ENCODE measurements around the gene GRAMD1A.

Gene GRAMD1A

DNA sequence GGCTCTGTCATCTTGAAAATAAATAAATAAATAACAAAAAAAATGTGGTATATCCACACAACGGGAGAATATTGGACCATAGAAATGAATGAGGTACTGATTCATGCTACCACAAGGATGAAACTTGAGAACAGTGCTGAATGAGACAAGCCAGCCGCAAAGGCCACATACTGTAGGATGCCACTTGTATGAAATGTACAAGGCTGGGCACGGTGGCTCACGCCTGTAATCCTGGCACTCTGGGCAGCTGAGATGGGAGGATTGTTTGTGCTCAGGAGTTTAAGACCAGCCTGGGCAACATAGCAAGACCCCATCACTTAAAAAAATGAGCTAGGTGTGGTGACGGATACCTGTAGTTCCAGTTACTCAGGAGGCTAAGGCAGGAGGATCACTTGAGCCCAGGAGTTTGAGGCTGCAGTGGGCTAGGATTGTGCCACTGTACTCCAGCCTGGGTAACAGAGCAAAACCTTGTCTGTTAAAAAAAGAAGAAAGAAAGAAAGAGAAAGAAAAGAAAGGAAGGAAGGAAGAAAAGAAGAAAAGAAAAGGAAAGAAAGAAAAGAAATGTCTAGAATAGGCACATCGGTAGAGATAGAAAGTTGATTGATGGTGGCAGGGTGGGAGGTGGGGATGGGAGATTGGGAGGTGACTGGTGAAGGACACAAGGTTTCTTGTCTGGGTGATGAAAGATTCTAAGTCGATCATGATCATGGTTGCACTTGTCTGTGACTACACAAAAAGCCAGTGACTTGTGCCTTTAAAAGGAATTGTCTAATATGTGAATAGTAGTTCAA, 61.7 kb downstream of the GRAMD1A start:
- no peak overlapping the region for H3K27ac ChIP-seq
- H3K4me3 ChIP-seq = no peak overlapping the region

DNA sequence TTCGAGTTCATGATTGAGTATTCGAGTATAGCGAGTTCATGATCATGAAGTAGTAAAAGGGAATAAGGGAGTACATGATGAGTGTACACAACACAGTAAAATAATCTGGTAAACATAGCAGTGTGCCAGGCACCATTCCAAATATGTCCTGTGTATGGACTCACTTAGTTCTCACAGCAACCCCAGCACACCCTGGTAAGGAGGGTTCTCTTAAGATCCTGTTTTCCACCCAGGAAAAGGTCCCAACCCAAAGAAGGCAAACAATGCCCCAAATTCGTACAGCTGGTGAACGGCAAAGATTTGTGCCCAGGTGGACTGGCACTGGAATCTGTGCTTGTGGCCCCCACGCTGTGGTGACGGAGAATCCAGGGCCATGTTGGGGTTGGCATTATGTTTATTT, 62.8 kb downstream of the GRAMD1A start:
- H3K27ac ChIP-seq = no peak overlapping the region
- no peak overlapping the region for H3K4me3 ChIP-seq

DNA sequence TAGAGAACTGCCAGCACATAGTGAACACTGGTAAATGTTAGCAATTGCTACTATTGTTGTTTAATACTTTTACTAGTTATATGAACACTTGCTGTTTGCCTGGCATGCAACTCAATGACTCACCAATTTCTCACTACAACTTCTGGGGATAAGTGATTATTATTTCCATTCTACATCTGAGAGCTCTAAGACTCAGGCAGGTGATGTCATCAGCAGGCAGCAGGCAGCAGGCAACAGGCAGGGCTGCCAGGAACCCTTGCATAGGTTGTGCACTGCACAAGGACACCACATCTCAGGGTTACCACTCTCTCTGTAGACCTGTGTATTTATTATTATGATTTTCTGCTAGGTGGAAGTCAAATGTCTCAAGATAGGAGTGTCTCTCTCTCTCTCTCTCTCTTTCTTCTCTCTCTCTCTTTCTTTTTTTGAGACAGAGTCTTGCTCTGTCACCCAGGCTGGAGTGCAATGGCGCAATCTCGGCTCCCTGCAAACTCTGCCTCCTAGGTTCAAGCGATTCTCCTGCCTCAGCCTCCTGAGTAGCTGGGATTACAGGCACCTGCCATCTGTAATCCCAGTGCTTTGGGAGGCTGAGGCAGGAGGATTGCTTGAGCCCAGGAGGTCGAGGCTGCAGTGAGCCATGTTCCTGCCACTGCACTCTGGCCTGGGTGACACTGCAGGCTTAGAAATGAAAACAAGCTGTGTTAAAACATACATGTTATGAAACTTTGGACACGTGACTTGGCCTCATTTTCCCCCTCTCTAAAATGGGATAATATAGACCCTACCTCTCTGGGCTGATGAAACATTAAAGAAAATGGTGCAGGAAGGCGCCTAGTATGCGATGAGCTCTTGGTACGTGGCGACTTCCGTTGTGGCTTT, 64.1 kb downstream of the GRAMD1A start:
- H3K4me3 ChIP-seq = no peak overlapping the region
- H3K27ac ChIP-seq = no peak overlapping the region

DNA sequence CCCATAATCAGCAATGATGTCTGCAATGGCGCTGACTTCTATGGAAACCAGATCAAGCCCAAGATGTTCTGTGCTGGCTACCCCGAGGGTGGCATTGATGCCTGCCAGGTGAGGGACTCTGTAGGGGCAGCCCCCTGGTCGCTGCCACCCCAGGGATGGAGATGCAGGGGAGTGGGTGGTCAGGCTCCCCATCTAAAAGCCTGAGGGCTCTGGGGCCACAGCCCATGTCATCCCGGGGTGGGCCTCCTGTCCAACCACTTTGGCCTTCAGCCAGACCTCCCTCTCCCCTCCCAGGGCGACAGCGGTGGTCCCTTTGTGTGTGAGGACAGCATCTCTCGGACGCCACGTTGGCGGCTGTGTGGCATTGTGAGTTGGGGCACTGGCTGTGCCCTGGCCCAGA, 65.5 kb downstream of the GRAMD1A start:
- H3K4me3 ChIP-seq = no peak overlapping the region
- H3K27ac ChIP-seq = no peak overlapping the region

DNA sequence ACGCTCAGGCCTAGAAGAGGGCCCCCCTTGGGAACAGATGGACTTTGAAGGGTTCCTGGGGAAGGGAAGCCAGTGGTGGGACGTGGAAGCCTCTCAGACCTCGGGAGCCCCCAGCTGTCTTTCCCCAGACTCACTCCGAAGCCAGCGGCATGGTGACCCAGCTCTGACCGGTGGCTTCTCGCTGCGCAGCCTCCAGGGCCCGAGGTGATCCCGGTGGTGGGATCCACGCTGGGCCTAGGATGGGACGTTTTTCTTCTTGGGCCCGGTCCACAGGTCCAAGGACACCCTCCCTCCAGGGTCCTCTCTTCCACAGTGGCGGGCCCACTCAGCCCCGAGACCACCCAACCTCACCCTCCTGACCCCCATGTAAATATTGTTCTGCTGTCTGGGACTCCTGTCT, 66.0 kb downstream of the GRAMD1A start:
- Histone ChIP-seq H3K4me3 (no peak overlapping the region), H3K27ac (no peak overlapping the region)

DNA sequence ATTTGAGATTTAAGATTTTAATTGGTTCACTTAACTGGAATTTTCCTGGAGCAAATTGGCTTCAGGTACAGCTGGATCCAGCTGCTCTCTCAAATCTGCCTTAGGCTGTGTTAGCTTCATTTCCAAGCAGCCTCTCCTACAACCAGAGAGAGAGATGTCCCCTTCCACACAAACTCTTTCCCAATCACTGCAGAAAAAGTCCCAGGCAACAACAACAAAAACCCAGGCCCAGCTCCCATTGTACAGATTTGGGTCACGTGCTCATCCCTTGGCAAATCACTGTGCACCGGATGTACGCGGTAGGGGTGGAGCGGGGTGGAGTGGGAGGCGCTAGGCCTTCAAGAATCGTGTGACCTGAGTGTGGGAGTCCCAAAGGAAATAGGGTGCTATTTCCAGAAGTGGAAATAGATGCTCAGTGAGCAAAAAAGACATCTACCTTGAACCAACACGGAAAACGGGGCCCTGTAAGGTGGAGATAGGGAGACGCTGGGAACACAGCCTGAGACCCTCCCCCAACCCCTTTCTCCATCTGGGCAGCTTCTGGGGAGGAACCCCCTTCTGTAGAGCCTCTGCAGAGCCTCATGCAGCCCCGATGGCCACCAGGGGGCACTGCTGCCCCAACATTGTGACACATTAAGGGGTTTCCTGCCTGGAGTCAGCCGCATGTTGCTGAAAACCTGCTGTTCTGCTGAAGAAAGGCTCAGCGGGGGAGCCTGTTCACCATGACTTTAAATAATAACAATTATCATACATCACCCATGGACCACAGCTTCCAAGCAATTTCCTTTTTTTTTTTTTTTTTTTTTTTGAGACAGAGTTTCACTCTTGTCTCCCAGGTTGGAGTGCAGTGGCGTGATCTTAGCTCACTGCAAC, 66.8 kb downstream of the GRAMD1A start:
- H3K27ac ChIP-seq = no peak overlapping the region
- H3K4me3 ChIP-seq = no peak overlapping the region

DNA sequence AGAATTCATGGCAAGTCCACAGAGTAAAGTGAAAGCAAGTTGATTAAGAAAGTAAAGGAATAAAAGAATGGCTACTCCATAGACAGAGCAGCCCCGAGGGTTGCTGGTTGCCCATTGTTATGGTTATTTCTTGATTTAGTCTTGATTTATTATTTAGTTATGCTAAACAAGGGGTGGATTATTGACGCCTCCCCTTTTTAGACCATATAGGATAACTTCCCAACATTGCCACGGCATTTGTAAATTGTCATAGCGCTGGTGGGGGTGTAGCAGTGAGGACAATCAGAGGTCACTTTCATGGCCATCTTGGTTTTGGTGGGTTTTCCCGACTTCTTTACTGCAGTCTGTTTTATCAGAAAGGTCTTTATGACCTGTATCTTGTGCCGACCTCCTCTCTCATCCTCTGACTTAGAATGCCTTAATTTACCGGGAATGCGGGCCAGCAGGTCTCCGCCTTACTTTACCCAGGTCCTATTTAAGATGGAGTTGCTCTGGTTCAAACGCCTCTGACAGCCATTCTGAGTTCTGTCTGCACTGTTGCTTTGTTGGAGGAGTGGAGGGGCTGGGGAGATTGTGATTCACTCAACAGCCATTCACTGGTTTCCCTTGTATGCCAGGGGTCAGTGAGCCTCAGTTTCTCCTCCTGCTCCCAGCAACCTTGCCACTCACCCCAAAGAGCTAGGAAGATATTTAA, 69.0 kb downstream of the GRAMD1A start:
- H3K27ac ChIP-seq = no peak overlapping the region
- H3K4me3 ChIP-seq = no peak overlapping the region

DNA sequence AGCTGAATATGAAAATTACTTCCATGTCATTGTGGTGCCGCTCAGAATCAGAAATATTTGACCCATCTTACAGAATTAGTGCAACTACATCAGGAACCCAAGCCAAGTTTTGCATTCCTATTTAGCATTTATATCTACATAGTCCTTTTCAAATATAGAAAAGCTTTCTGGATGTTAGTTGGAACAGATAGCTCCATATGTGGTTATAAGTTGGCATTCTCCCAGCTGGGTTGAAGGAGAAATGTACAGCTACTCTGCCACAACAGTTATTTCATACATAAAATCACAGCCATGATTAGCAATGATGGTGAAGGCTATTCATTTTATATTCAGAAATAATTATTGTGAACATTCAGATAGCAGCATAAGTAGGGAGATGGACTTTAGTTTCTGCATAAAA, 69.6 kb downstream of the GRAMD1A start:
- Histone ChIP-seq H3K4me3 (no peak overlapping the region), H3K27ac (no peak overlapping the region)

DNA sequence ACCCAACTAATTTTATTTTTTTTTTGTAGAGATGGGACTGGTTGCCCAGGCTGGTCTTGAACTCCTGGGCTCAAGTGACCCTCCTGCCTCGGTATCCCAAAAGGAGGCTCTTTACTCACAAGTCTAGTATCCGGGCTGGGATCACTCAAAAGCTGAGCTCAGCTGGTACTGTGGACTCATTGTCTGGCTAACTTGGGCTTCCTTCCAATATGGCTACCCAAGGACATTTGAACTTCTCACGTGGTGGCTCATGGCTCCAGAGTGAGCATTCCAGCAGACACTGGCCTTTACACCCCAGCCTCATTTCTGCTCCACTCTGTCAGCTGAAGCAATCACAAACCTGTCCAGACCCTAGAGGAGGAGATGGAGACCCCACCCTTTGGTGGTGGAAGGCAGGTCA, 70.3 kb downstream of the GRAMD1A start:
- Histone ChIP-seq H3K27ac (no peak overlapping the region), H3K4me3 (no peak overlapping the region)

DNA sequence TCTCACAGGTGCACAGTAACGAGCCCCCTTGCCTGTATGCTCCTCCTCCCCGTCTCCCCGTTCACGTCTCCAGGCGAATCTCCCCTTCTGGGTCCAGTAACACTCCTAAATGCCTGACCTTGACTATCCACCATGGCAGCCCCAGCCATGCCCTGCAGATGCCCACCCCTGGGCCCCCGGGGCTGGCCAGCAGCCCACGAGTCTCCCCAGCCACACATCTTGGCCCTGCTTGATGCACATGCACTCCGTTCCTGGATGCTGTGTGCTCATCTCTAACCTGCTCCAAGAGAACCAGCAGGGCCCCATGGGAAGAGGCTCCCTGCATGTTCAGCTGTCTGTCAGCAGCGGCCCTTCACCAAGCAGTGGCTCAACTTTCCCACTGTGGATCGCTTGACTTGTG, 73.4 kb downstream of the GRAMD1A start:
- Histone ChIP-seq H3K4me3 (no peak overlapping the region), H3K27ac (no peak overlapping the region)

DNA sequence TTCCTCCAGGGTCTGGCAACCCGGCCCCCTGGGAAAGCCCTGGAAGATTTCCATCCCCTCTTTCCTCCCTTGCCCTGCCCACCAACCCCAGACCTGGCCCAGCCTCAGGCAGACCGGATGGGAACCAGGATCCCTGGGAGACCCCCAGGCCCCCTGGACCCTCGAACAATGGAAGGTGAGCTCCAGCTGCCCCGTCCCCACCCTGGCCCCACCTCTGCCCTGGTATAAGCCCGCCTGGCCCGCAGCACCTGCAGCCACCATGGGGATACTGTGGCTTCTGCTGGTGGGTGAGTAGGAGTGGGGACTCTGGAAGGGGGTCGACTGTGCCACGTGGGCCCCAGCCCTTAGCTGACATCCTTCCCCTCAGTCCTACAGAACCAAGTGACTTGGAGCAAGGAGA, 73.8 kb downstream of the GRAMD1A start:
- no peak overlapping the region for H3K27ac ChIP-seq

DNA sequence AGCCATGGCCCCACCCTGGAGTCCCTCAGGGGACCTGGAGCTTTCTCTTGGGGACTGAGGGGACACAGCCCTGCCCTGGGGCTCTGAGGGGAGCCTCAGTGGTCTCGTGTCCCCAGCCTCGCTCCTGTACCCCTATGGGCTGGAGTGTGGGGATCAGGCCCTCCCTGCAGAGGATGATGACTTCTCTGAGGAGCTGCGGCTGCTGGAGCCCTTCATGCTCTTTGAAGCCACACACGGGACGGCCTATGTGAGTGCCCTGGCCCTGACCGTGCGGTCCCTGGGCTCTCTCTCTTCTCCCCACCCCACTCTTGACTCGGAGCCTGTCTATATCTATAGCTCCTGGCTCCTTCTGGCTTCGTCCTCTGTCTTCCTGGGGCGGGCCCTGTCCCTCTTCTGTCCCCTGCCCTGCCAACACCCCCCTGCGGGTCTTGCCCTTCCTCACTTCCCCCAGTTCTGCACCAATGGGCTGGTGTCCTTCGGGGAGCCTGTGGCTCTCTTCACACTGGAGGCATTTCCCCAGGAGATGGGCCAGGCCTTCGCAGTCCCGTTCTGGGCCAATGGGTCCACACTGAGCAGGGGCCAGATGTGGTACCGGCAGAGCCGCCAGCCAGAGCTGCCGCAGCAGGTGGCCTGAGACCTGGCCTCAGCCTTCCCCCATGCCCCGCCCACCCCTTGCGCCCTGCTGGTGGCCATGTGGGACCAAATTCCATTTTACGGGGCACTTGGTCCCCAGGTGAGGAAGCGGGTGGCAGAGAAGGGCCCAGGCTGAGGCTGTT, 74.5 kb downstream of the GRAMD1A start:
- Histone ChIP-seq H3K27ac (no peak overlapping the region), H3K4me3 (no peak overlapping the region)

More for the DNA sequence above, 73.8 kb downstream of the GRAMD1A start:
- no peak overlapping the region for H3K4me3 ChIP-seq

DNA sequence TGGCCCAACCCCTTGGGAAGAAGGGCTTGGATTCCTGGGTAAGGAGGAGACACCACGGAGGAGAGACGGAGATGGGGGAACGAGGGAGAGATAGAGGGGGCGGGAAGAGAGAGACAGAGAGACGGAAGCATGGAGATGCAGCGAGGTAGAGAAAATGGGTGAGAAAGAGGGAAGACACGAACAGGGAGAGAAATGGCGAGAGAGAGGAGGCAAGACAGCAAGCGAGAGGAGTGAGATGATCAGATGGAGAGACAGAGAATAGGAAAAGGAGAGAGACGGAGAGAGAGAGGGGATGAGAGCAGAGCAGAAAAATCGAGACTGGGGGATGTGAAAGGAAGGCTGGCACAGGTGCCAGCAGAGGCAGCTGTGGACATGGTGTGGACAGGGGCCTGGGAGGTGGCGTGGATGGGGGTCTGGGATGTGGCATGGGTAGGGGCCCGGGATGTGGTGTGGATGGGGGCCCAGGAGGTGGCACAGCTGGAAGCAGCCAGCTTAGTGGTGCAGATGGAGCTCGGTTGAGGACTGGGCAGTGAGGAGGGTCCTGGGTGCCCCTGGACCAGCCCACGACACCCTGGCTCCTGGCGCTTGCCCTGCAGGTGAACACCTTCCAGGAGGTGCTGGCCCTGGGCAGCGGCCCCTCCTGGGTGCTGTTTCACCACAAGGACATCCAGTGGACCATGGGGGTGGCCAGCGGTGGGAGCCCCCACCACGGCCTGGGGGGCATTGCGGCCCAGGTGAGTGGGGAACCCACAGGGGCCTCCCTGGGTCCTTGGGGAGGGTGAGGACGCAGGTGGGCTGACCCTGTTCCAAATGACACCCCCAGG, 75.3 kb downstream of the GRAMD1A start:
- no peak overlapping the region for H3K4me3 ChIP-seq
- no peak overlapping the region for H3K27ac ChIP-seq

DNA sequence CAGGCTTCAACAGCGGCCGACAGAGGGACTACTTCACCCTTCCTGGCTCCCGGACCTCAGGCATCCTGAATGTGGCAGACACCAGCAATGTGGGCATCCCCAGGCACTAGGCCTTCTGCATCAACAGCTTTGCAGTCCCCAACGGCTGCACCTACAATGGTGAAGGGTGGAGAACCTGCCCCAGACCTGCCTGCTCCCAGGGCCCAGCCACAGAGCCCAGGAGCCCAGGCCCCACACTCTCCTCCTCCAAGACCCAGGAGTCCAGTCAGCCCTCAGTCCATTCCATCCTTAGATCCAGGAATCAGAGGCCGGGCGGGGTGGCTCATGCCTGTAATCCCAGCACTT, 75.9 kb downstream of the GRAMD1A start:
- Histone ChIP-seq H3K27ac (no peak overlapping the region), H3K4me3 (no peak overlapping the region)

Measured in skin epidermis (tissue), 12 donors.